Body of pancreas (tissue), 4 donors: ENCODE data around the gene LRRC61.
"Not testable (repeated sequence)": the region's sequence is repeated elsewhere in the genome, so short reads cannot be mapped to it uniquely, and the experiment has no call there.

Experiments
- CTCF ChIP-seq, 7 experiments: fragments of 450-650 bp in 4 of 7; fragments of 200-600 bp in 3 of 7; sonication (generic) in 3 of 7; IDR thresholded peaks; one replicate each; pipeline ENCODE4 v1.5.1; 2016 to 2019; ENCODE audit warnings: antibody characterized with exemption in 7 of 7
- POLR2A ChIP-seq, 3 donors: fragments of 450-650 bp; IDR thresholded peaks; one replicate each; pipeline ENCODE4 v1.6.1; 2016; ENCODE audit warnings: antibody characterized with exemption in 3 of 3, mild to moderate bottlenecking in 2 of 3

- peak; percentile 31 to 92 (median 81) for TF ChIP-seq CTCF (IDR thresholded peaks at IDR 0.05)
- TF ChIP-seq POLR2A (IDR thresholded peaks at IDR 0.05) = not testable (repeated sequence)
Observed at GRCh38 chr7:150285849-150286754, 37.1 kb upstream of the LRRC61 start.
